Measurements from ENCODE around the gene WDR37. TPM values are rescaled to one million over a fixed set of nuclear protein-coding genes. Genes with fewer than 3 reads are reported as not detected.

The WDR37 gene
- polyA plus RNA-seq, 3 donors: 7.1 to 33.6 (median 8.6) TPM

GRCh38 chr10:1101946-1102345 lies 45.8 kb downstream of the WDR37 start:
- Histone ChIP-seq H3K4me3 (replicated peaks in 1 of 3; ENCODE audit: low read depth in 2 of 3, low read length in 3 of 3) (no peak overlapping the region), H4K20me1 (ENCODE audit: insufficient read depth, low read length) (peaks cover 91% of the 10 kb centered on the region), H3K9ac (ENCODE audit: insufficient read depth, low read length, poor library complexity, severe bottlenecking) (no peak overlapping the region), H3K27ac (ENCODE audit: low read depth in 1 of 2, low read length in 2 of 2) (no peak overlapping the region), H3K9me3 (replicated peaks in 1 of 2; ENCODE audit: control insufficient read depth in 1 of 2, insufficient read depth in 1 of 2, low read length in 2 of 2) (no peaks in the 10 kb centered on the region), H3K4me1 (ENCODE audit: control insufficient read depth in 1 of 2, insufficient read depth in 2 of 2, low read length in 2 of 2) (no peaks in the 10 kb centered on the region), H3K36me3 (replicated peaks in 1 of 2; ENCODE audit: control insufficient read depth in 1 of 2, insufficient read depth in 2 of 2, low read length in 2 of 2) (peaks cover 90 to 100% of the 10 kb centered on the region in 2 donors), H2AFZ (ENCODE audit: insufficient read depth, low read depth, low read length, poor library complexity, severe bottlenecking) (no peak overlapping the region), H3K4me2 (replicated peaks; ENCODE audit: extremely low read depth, low read length, poor library complexity, severe bottlenecking) (no peak overlapping the region), H3K79me2 (ENCODE audit: insufficient read depth, low read length) (peaks cover 25% of the 10 kb centered on the region), H3K27me3 (ENCODE audit: control insufficient read depth in 2 of 2, insufficient read depth in 2 of 2, low read length in 2 of 2) (no peaks in the 10 kb centered on the region)
- peak overlapping the region in 2 of 7 donors; percentile 16 to 53 for H3K27ac Mint-ChIP-seq
- H3K4me1 Mint-ChIP-seq: no peaks in the 10 kb centered on the region
- TF ChIP-seq CTCF (IDR thresholded peaks at IDR 0.05): no peak
- DNase-seq: no peak
- no peaks in the 10 kb centered on the region for H3K9me3 Mint-ChIP-seq
- intact Hi-C loops (cut with micrococcal nuclease): no loop called here
- H3K4me3 Mint-ChIP-seq: no peak overlapping the region
- peaks cover 39 to 85% of the 10 kb centered on the region in 2 donors for H3K36me3 Mint-ChIP-seq
- 97% methylated on average over 37 of the region's 37 CpGs for WGBS (ENCODE audit: insufficient coverage)
- H3K27me3 Mint-ChIP-seq (ENCODE audit: low read depth in 3 of 3): no peaks in the 10 kb centered on the region

- H3K9me3 ChIP-seq (replicated peaks in 1 of 2; ENCODE audit: control insufficient read depth in 1 of 2, insufficient read depth in 1 of 2, low read length in 2 of 2): no peaks in the 10 kb centered on the region
- H3K27me3 ChIP-seq (ENCODE audit: control insufficient read depth in 2 of 2, insufficient read depth in 2 of 2, low read length in 2 of 2): no peaks in the 10 kb centered on the region
- H3K4me1 Mint-ChIP-seq: no peaks in the 10 kb centered on the region
- no peak for DNase-seq
- H3K4me3 Mint-ChIP-seq: no peak overlapping the region
- intact Hi-C loops (cut with micrococcal nuclease): no loop called here
- H3K36me3 Mint-ChIP-seq: peaks cover 44 to 89% of the 10 kb centered on the region in 2 donors
- H3K4me1 ChIP-seq (ENCODE audit: control insufficient read depth in 1 of 2, insufficient read depth in 2 of 2, low read length in 2 of 2): no peaks in the 10 kb centered on the region
- no peak overlapping the region for H3K4me3 ChIP-seq (replicated peaks in 1 of 3; ENCODE audit: low read depth in 2 of 3, low read length in 3 of 3)
- peaks cover 91% of the 10 kb centered on the region for H4K20me1 ChIP-seq (ENCODE audit: insufficient read depth, low read length)
- no peak overlapping the region for H2AFZ ChIP-seq (ENCODE audit: insufficient read depth, low read depth, low read length, poor library complexity, severe bottlenecking)
- no peaks in the 10 kb centered on the region for H3K9me3 Mint-ChIP-seq
- no peak overlapping the region for H3K9ac ChIP-seq (ENCODE audit: insufficient read depth, low read length, poor library complexity, severe bottlenecking)
- H3K27me3 Mint-ChIP-seq (ENCODE audit: low read depth in 3 of 3): peaks cover 0 to under 1% (median 0%) of the 10 kb centered on the region in 3 donors
- peaks cover 27% of the 10 kb centered on the region for H3K79me2 ChIP-seq (ENCODE audit: insufficient read depth, low read length)
- WGBS (ENCODE audit: insufficient coverage): 100% methylated on average over 5 of the region's 7 CpGs
- H3K36me3 ChIP-seq (replicated peaks in 1 of 2; ENCODE audit: control insufficient read depth in 1 of 2, insufficient read depth in 2 of 2, low read length in 2 of 2): peaks cover 90 to 100% of the 10 kb centered on the region in 2 donors
- H3K27ac Mint-ChIP-seq: no peak overlapping the region
- H3K4me2 ChIP-seq (replicated peaks; ENCODE audit: extremely low read depth, low read length, poor library complexity, severe bottlenecking): no peak overlapping the region
- TF ChIP-seq CTCF (IDR thresholded peaks at IDR 0.05): no peak
- no peak overlapping the region for H3K27ac ChIP-seq (ENCODE audit: low read depth in 1 of 2, low read length in 2 of 2)
Measured at GRCh38 chr10:1102416-1102815, 46.2 kb downstream of the WDR37 start.
